Measurements from ENCODE around the gene C4orf50. TPM values are rescaled to one million over a fixed set of nuclear protein-coding genes. Genes with fewer than 3 reads are reported as not detected.

The C4orf50 gene
- total and polyA plus RNA-seq, 2 of the 8 experiments (the other 6 are each of a cell fraction or from before 2014, with no cell fraction given): 0.08 to 0.22 TPM

GRCh38 chr4:5906191-5906590 lies 112.0 kb downstream of the C4orf50 start:
- peaks cover 0 to 41% (median 30%) of the 10 kb centered on the region in 4 experiments; a peak in 6 of 7 replicates for H3K27me3 ChIP-seq (replicated peaks in 1 of 4; ENCODE audit: control insufficient read depth in 3 of 4, extremely low read depth in 1 of 4, insufficient read depth in 3 of 4, low read length in 3 of 4)
- H3K4ac ChIP-seq (replicated peaks; ENCODE audit: insufficient read length, low read depth, low read length): no peak overlapping the region
- POLR2A ChIA-PET (ENCODE audit: partially characterized antibody): interaction anchor here (2.1 kb wide), 1 partner anchor 13 kb away, joined by 14 read pairs; the partner anchor contains the start of gene CRMP1
- no peak for TF ChIP-seq SP1 (IDR thresholded peaks at IDR 0.05; ENCODE audit: low read depth, low read length)
- no peak for TF ChIP-seq CEBPB (IDR thresholded peaks at IDR 0.05; ENCODE audit: low read depth, low read length)
- TF ChIP-seq EZH2 (IDR thresholded peaks at IDR 0.05; ENCODE audit: low read depth, low read length, severe bottlenecking): no peak
- TF ChIP-seq RFX5 (IDR thresholded peaks at IDR 0.05; ENCODE audit: borderline replicate concordance, low read depth, low read length): no peak
- TF ChIP-seq KDM4A (IDR thresholded peaks at IDR 0.05; ENCODE audit: low read depth, low read length, severe bottlenecking): no peak
- TF ChIP-seq JUN (IDR thresholded peaks at IDR 0.05; ENCODE audit: low read depth, low read length): no peak
- TF ChIP-seq BCL11A (IDR thresholded peaks at IDR 0.05; ENCODE audit: low read depth in 2 of 2, low read length in 2 of 2): no peak
- no peak for TF ChIP-seq TBP (IDR thresholded peaks at IDR 0.05; ENCODE audit: low read depth, low read length)
- no peak for TF ChIP-seq CHD1 (IDR thresholded peaks at IDR 0.05; ENCODE audit: low read depth, low read length)
- TF ChIP-seq SP2 (IDR thresholded peaks at IDR 0.05; ENCODE audit: low read length): no peak
- no peak for TF ChIP-seq JUND (IDR thresholded peaks at IDR 0.05; ENCODE audit: low read length)
- TF ChIP-seq SUZ12 (IDR thresholded peaks at IDR 0.05; ENCODE audit: low read length): no peak
- TF ChIP-seq SP4 (IDR thresholded peaks at IDR 0.05; ENCODE audit: low read length): no peak
- no peak for TF ChIP-seq RAD21 (IDR thresholded peaks at IDR 0.05 in 1 of 2, conservative IDR thresholded peaks at IDR 0.05 in 1 of 2; ENCODE audit: low read depth in 2 of 2, low read length in 2 of 2)
- TF ChIP-seq MAX (IDR thresholded peaks at IDR 0.05): no peak

More at GRCh38 chr4:5906191-5906590, 112.0 kb downstream of the C4orf50 start:
- WGBS, 2 experiments (ENCODE audit: extremely low coverage in 1 of 2, insufficient coverage in 1 of 2, insufficient read length in 1 of 2, insufficient replicate concordance in 2 of 2, low coverage in 1 of 2, low lambda C conversion rate in 2 of 2, missing lambda C conversion rate in 1 of 2): 38% methylated on average over 5 of the region's 5 CpGs; no CpG with 5 or more reads in 1 of the 2 experiments
- Histone ChIP-seq H2BK12ac (ENCODE audit: low read depth, low read length) (no peak overlapping the region), H2BK20ac (ENCODE audit: low read length) (no peak overlapping the region), H3K56ac (replicated peaks; ENCODE audit: insufficient read length, low read depth, low read length) (no peak overlapping the region), H4K20me1 (replicated peaks in 1 of 2; ENCODE audit: control insufficient read depth in 1 of 2, insufficient read depth in 2 of 2, low read length in 2 of 2) (no peaks in the 10 kb centered on the region), H3K79me2 (ENCODE audit: control insufficient read depth in 1 of 2, insufficient read depth in 2 of 2, low read length in 2 of 2) (no peaks in the 10 kb centered on the region), H3K4me3 (ENCODE audit: extremely low read depth in 1 of 4, insufficient read depth in 2 of 4, low read depth in 3 of 4, low read length in 4 of 4) (peak overlapping the region in 1 of 4 experiments; percentile 21; a peak in 1 of 8 replicates), H2AK5ac (ENCODE audit: low read depth, low read length) (no peak overlapping the region), H3K23ac (ENCODE audit: insufficient read length) (no peak overlapping the region), H2BK5ac (ENCODE audit: low read depth, low read length) (no peak overlapping the region), H4K91ac (replicated peaks; ENCODE audit: insufficient read length, low read length) (no peak overlapping the region), H3K27ac (ENCODE audit: low read depth, low read length) (no peak overlapping the region), H2AFZ (ENCODE audit: low read length) (no peak overlapping the region), H3K4me2 (ENCODE audit: insufficient read depth in 1 of 2, low read depth in 2 of 2, low read length in 2 of 2) (peak overlapping the region; percentile 41 to 49; a peak in 3 of 4 replicates), H2BK15ac (ENCODE audit: low read length) (no peak overlapping the region), H3K79me1 (ENCODE audit: low read depth, low read length) (no peaks in the 10 kb centered on the region), H4K5ac (ENCODE audit: insufficient read length, low read depth, low read length) (no peak overlapping the region), H2BK120ac (replicated peaks; ENCODE audit: low read depth, low read length) (no peak overlapping the region), H3K4me1 (replicated peaks in 1 of 4; ENCODE audit: control insufficient read depth in 3 of 4, insufficient read depth in 4 of 4, low read length in 3 of 4) (peaks cover 19 to 38% (median 24%) of the 10 kb centered on the region in 4 experiments), H3K14ac (ENCODE audit: insufficient read length) (no peak overlapping the region), H3K23me2 (ENCODE audit: low read depth, low read length) (no peaks in the 10 kb centered on the region; the same call in 1 of the 2 replicates), H3K9ac (replicated peaks in 1 of 4; ENCODE audit: extremely low read depth in 1 of 4, low read depth in 3 of 4, low read length in 3 of 4) (no peak overlapping the region), H3K18ac (ENCODE audit: extremely low read depth, low read length) (no peak overlapping the region), H4K8ac (ENCODE audit: extremely low read depth, insufficient read depth, low read length) (no peak overlapping the region; the same call in 1 of the 2 replicates), H3K9me3 (ENCODE audit: insufficient read depth in 2 of 2, low read depth in 1 of 2, low read length in 1 of 2) (no peaks in the 10 kb centered on the region), H3K36me3 (ENCODE audit: control insufficient read depth in 2 of 4, insufficient read depth in 4 of 4, low read length in 3 of 4) (no peaks in the 10 kb centered on the region)
- FAIRE-seq (no peak), DNase-seq (ENCODE audit: low read depth in 1 of 2, low spot score in 2 of 2) (no peak)
- CTCF ChIA-PET (ENCODE audit: partially characterized antibody): interaction anchor here (0.9 to 1.5 kb wide), 3 partner anchors 12 to 14 kb away, joined by 3 to 4 read pairs (median 4); no protein-coding TSS in a partner anchor

Measured in H1 (cell line).